Heart left ventricle (tissue), 16 donors: ENCODE results near the gene MOCS3. TPM values are rescaled to one million over a fixed set of nuclear protein-coding genes. Genes with fewer than 3 reads are reported as not detected.
A peak's percentile ranks its signal among the peaks of the same experiment; 100 is the strongest.

Source experiments
- ATAC-seq, 4 donors: fragments of 200-7000 bp; cut with Tn5 transposase; one replicate each; pipeline ENCODE4 v1.9.1; 2020 to 2022; ENCODE audit warnings: moderate library complexity in 4 of 4, mild to moderate bottlenecking in 3 of 4, moderate number of reproducible peaks in 1 of 4
- DNase-seq, 5 donors: peaks; one replicate each; pipeline ENCODE4 v3.0.0-alpha.2; 2020
- H3K27ac ChIP-seq, 12 donors: fragments of 200-600 bp; sonication (generic) in 4 of 12; one replicate each; pipeline versions ENCODE4 v1.5.0 to v1.8.0; 2016 to 2022; ENCODE audit warnings: mild to moderate bottlenecking in 2 of 12
- H3K27me3 ChIP-seq, 9 donors: fragments of 200-600 bp; sonication (generic) in 2 of 9; one replicate each; pipeline versions ENCODE4 v1.5.1 to v1.8.0; 2016 to 2022; ENCODE audit warnings: mild to moderate bottlenecking in 3 of 9
- H3K36me3 ChIP-seq, 9 donors: fragments of 200-600 bp; sonication (generic) in 2 of 9; one replicate each; pipeline versions ENCODE4 v1.5.0 to v1.8.0; 2018 to 2022; ENCODE audit warnings: mild to moderate bottlenecking in 2 of 9
- H3K4me1 ChIP-seq, 12 donors: fragments of 200-600 bp; sonication (generic) in 4 of 12; one replicate each; pipeline versions ENCODE4 v1.5.0 to v1.8.0; 2016 to 2022; ENCODE audit warnings: mild to moderate bottlenecking in 3 of 12
- H3K4me3 ChIP-seq, 12 donors: fragments of 200-600 bp; sonication (generic) in 4 of 12; one replicate each; pipeline versions ENCODE4 v1.5.0 to v1.8.0; 2017 to 2022; ENCODE audit warnings: mild to moderate bottlenecking in 9 of 12, moderate library complexity in 4 of 12
- H3K9me3 ChIP-seq, 12 donors: fragments of 200-600 bp; sonication (generic) in 4 of 12; one replicate each; pipeline versions ENCODE4 v1.5.0 to v1.8.0; 2016 to 2022; ENCODE audit warnings: mild to moderate bottlenecking in 1 of 12
- CTCF ChIP-seq, 12 donors: fragments of 200-600 bp; sonication (generic) in 4 of 12; IDR thresholded peaks; one replicate each; pipeline versions ENCODE4 v1.5.0 to v1.8.0; 2018 to 2022; ENCODE audit warnings: antibody characterized with exemption in 12 of 12, mild to moderate bottlenecking in 5 of 12
- POLR2A ChIP-seq, 2 donors: fragments of 450-650 bp; IDR thresholded peaks; one replicate each; pipeline ENCODE4 v1.6.1; 2017; ENCODE audit warnings: antibody characterized with exemption in 2 of 2, mild to moderate bottlenecking in 2 of 2, moderate library complexity in 2 of 2
- WGBS, 4 donors: extraction: QIAGEN DNeasy Blood & Tissue Kit in 2 of 4; methylation state at CpG; one replicate each; pipeline versions ENCODE4 v1.1.5 to v1.1.7; 2013 to 2018; 5-methylcytosine and 5-hydroxymethylcytosine counted together
- intact Hi-C, 10 donors: fragments of 100-400 bp; cut with DNase I; formaldehyde crosslinking; loops; one replicate each; pipeline versions ENCODE4 v1.11.1 to v1.14.2; 2022
- long read RNA-seq, 3 donors: library from polyadenylated mRNA; unstranded; transcript quantifications; one replicate each; pipeline ENCODE4 v2.0.0, GENCODE V29; 2020 to 2021
- polyA plus RNA-seq, 2 donors: library from polyadenylated mRNA; stranded (reverse); fragments of 200-250 nt; gene quantifications; one replicate each; pipeline ENCODE4 v1.2.3, GENCODE V29; 2013
- total RNA-seq, 9 donors: library from RNA; depleted of rRNA in 2 of 9; stranded (reverse); fragments of >200 nt in 2 of 9; fragmentation: NEBNext Ultra II Directional in 3 of 9; extraction: Animal tissue kit (Norgen Biotek cat#: 25700) in 3 of 9; gene quantifications; one replicate each; pipeline versions ENCODE4 v1.1.0 to v1.2.4, GENCODE V29; 2016 to 2023
- donor health status: ischemic (EF 13 %, LVEDD 7.1; RV severe dilation, severe dysfunction).
- donor health status: healthy with polysubstance abuse.
- donor health status: DM: no; HTN: yes; CAD: no.
- donor health status: DM: no; HTN: no; CAD: no.
- donor health status: ischemic (EF 25% LVEDD 6.9; RV normal size, moderate dysfunction).
- donor health status: ischemic (EF 25% LVEDD 5.7; RV mildly dilated, moderate dysfunction).
- donor health status: healthy.
- donor health status: DM: yes; HTN: yes; CAD: no.
- donor health status: ischemic (EF 35%, LVEDD 5.7; RV mildly dilated, moderate dysfunction).
- donor health status: nonischemic (EF 11% LVEDD 7.7; RV severe dilation, severe dysfunction).
- donor health status: DM: yes; HTN: yes; CAD: no.
- donor health status: PGD.
- donor health status: ischemic (EF 29% LVEDD 5.4; RV normal size, mild dysfunction).
- donor health status: nonischemic (EF 23%, LVEDD 6.1; RV moderate dilation, normal function).

Gene MOCS3
- total RNA-seq, result 1 to 10 TPM; 2.6 to 3.9 (median 2.8) TPM
- polyA plus RNA-seq, result 1 to 10 TPM; 1.2 to 2.7 TPM
- long read RNA-seq, donor 1, full-length matches to known transcripts, result 10 of 10 reads
- long read RNA-seq, donor 1, partial matches to known transcripts, result 0 of 10 reads
- long read RNA-seq, donor 1, other reads (novel, unspliced or antisense), result 0 of 10 reads
- long read RNA-seq, donor 2, full-length matches to known transcripts, result 64 of 64 reads
- long read RNA-seq, donor 2, partial matches to known transcripts, result 0 of 64 reads
- long read RNA-seq, donor 2, other reads (novel, unspliced or antisense), result 0 of 64 reads
- long read RNA-seq, donor 3, full-length matches to known transcripts, result 10 of 10 reads
- long read RNA-seq, donor 3, partial matches to known transcripts, result 0 of 10 reads
- long read RNA-seq, donor 3, other reads (novel, unspliced or antisense), result 0 of 10 reads

GRCh38 chr20:50958615-50959542 lies at the start of gene MOCS3:
TSS of gene MOCS3 (plus strand) at chr20:50958818. CDS start at chr20:50958843, 25 bp downstream.
- peaks cover 5 to 58% (median 45%) of the 10 kb centered on the region in 12 donors for H3K4me1 ChIP-seq
- 1 to 3% (median 1%) methylated on average over 51 to 67 of the region's 67 CpGs for WGBS, 4 donors
- TF ChIP-seq CTCF (IDR thresholded peaks at IDR 0.05), result peak in 2 of 12 donors; percentile 20 to 24
- peak in 1 of 2 donors; percentile 1 for TF ChIP-seq POLR2A (IDR thresholded peaks at IDR 0.05)

GRCh38 chr20:50909413-50909812 lies 49.2 kb upstream of the MOCS3 start:
- no peak for DNase-seq
- Histone ChIP-seq H3K27ac (no peak overlapping the region), H3K27me3 (no peaks in the 10 kb centered on the region), H3K36me3 (peaks cover 0 to 4% (median 0%) of the 10 kb centered on the region in 9 donors), H3K4me1 (peaks cover 0 to 58% (median 37%) of the 10 kb centered on the region in 12 donors), H3K9me3 (no peaks in the 10 kb centered on the region), H3K4me3 (no peak overlapping the region)
- intact Hi-C loops, result no loop called here
- 77 to 84% (median 82%) methylated on average over 3 of the region's 3 CpGs for WGBS, 4 donors
- TF ChIP-seq POLR2A (IDR thresholded peaks at IDR 0.05), result no peak
- TF ChIP-seq CTCF (IDR thresholded peaks at IDR 0.05), result no peak
- ATAC-seq, result no peak

More at GRCh38 chr20:50958615-50959542, at the start of gene MOCS3:
- intact Hi-C loops, result loop anchor here in 4 of 10 donors (1.0 to 5.0 kb wide), 3 partner anchors 28 to 167 kb away; partner anchors contain the start of gene ADNP (in 3 of the 4)
- Histone ChIP-seq H3K4me3 (peak within 1 kb of the TSS; percentile 70 to 97 (median 92)), H3K36me3 (peaks cover 0 to 32% (median 23%) of the 10 kb centered on the region in 9 donors), H3K27me3 (no peaks in the 10 kb centered on the region), H3K27ac (peak within 1 kb of the TSS; percentile 86 to 98 (median 92)), H3K9me3 (peaks cover 0 to 7% (median 0%) of the 10 kb centered on the region in 12 donors)
- peak; percentile 83 to 87 (median 86) for DNase-seq
- ATAC-seq, result peak; percentile 68 to 88 (median 84)

- ATAC-seq (no peak), DNase-seq (no peak)
- TF ChIP-seq CTCF (IDR thresholded peaks at IDR 0.05) (no peak), POLR2A (IDR thresholded peaks at IDR 0.05) (no peak)
- H3K9me3 ChIP-seq, result no peaks in the 10 kb centered on the region
- WGBS, 4 donors, result 58 to 74% (median 68%) methylated on average over 3 of the region's 3 CpGs
- intact Hi-C loops, result no loop called here
- peaks cover 0 to 4% (median 0%) of the 10 kb centered on the region in 9 donors for H3K36me3 ChIP-seq
- no peak overlapping the region for H3K4me3 ChIP-seq
- peaks cover 4 to 60% (median 47%) of the 10 kb centered on the region in 12 donors for H3K4me1 ChIP-seq
- no peaks in the 10 kb centered on the region for H3K27me3 ChIP-seq
- H3K27ac ChIP-seq, result no peak overlapping the region
Observed at GRCh38 chr20:50911030-50911429, 47.6 kb upstream of the MOCS3 start.
